ENCODE measurements around the gene SUCNR1. TPM values are rescaled to one million over a fixed set of nuclear protein-coding genes. Genes with fewer than 3 reads are reported as not detected.
"Not testable (repeated sequence)": the region's sequence is repeated elsewhere in the genome, so short reads cannot be mapped to it uniquely, and the experiment has no call there.

The SUCNR1 gene
- total RNA-seq, 1 experiment from 2014 or later, result not detected

DNA sequence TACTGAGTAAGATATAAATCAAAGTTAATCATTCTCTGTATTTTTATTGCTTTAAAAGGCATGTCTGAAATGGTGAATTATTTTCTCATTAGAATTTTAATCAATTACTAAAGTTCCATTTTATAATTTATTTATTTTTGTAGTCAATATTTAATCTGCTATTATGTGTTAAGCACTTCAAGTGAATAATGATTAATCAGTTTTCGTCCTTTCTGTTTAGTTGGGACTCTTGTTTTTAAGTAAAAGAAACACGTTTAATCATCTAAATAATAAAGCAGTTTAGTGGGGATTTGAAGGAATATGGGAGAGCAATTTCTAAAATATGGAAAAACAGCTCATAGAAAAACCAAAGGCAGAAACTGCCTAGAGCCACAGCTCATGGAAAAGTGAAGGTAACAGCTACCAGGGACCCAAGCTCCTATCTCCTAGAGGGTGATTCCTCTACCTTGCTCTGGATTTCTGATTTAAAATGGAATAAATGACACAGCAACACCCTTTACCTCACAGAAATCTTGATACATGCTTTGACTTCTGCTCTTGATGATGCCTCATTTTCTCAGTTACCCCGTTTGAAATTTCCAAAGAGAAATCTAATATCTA, 28.0 kb upstream of the SUCNR1 start:
- Histone ChIP-seq H3K36me3 (ENCODE audit: insufficient read depth, low read length) (no peaks in the 10 kb centered on the region), H4K20me1 (ENCODE audit: insufficient read depth, low read depth, low read length) (no peaks in the 10 kb centered on the region), H3K4me2 (ENCODE audit: low read depth, low read length, poor library complexity, severe bottlenecking) (no peak overlapping the region), H3K9ac (ENCODE audit: low read length) (no peak overlapping the region), H2AFZ (ENCODE audit: low read length) (no peak overlapping the region), H3K27ac (ENCODE audit: low read length) (no peak overlapping the region), H3K27me3 (ENCODE audit: low read length) (no peaks in the 10 kb centered on the region), H3K79me2 (ENCODE audit: low read length) (no peaks in the 10 kb centered on the region), H3K9me2 (replicated peaks; ENCODE audit: insufficient read depth, low read length) (no peaks in the 10 kb centered on the region), H3K4me3 (ENCODE audit: low read length) (no peak overlapping the region), H3K4me1 (ENCODE audit: low read length) (peaks cover 4% of the 10 kb centered on the region), H3K9me3 (ENCODE audit: low read length) (no peaks in the 10 kb centered on the region)
- DNase-seq, result no peak

DNA sequence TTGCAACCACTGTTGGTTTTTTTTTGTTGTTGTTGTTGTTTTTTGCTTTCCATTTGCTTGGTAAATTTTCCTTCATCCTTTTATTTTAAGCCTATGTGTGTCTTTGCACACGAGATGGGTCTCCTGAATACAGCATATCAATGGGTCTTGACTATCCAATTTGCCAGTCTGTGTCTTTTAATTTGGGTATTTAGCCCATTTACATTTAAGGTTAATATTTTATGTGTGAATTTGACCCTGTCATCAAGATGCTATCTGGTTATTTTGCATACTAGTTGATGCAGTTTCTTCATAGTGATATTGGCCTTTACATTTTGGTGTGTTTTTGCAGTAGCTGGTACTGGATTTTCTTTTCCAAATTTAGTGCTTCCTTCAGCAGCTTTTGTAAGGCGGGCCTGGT, 23.4 kb upstream of the SUCNR1 start:
- H3K9me2 ChIP-seq (replicated peaks; ENCODE audit: insufficient read depth, low read length); H4K20me1 ChIP-seq (ENCODE audit: insufficient read depth, low read depth, low read length); H3K9me3 ChIP-seq (ENCODE audit: low read length); H3K4me2 ChIP-seq (ENCODE audit: low read depth, low read length, poor library complexity, severe bottlenecking); H2AFZ ChIP-seq (ENCODE audit: low read length); H3K36me3 ChIP-seq (ENCODE audit: insufficient read depth, low read length); H3K27me3 ChIP-seq (ENCODE audit: low read length); H3K27ac ChIP-seq (ENCODE audit: low read length); H3K79me2 ChIP-seq (ENCODE audit: low read length); H3K4me3 ChIP-seq (ENCODE audit: low read length); H3K4me1 ChIP-seq (ENCODE audit: low read length); H3K9ac ChIP-seq (ENCODE audit: low read length); DNase-seq: not testable (repeated sequence)

DNA sequence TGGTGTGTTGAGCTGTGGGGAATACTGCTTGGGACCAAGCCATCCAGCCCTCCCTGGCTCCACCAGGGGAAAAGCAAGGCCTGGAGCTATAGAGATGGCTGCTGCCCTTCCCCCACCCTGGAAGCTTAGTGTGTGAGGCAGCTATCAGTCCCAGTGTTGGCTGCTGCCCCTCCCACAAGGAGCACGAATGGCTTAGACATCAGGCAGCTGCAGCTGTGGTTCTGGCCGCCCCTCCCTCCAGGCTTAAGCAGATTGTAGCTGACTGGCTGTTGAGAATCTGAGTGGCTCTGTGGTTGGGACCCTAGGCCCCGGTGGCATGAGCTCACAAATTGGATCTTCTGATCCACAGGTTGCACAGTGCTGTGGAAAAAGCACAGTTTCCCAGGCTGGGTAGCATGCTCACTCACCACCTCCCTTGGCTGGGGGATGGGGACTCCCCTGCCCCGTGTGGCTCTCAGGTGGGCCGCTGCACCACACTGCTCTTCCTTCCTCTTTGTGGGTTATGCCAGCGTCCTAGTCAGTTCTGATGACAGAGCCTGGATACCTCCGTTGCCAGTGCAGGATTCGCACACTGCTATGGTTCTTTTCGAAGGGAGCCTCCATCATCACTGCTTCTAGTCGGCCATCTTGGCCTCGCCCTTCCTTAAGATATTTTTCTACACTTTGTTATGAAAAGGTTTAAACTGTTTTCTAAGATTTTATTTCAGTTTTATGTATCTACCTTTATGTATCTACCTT, 21.2 kb upstream of the SUCNR1 start:
- Histone ChIP-seq H3K9me3 (ENCODE audit: low read length) (no peaks in the 10 kb centered on the region), H3K27me3 (ENCODE audit: low read length) (no peaks in the 10 kb centered on the region), H4K20me1 (ENCODE audit: insufficient read depth, low read depth, low read length) (no peaks in the 10 kb centered on the region), H3K9ac (ENCODE audit: low read length) (no peak overlapping the region), H3K36me3 (ENCODE audit: insufficient read depth, low read length) (no peaks in the 10 kb centered on the region), H3K79me2 (ENCODE audit: low read length) (no peaks in the 10 kb centered on the region), H3K4me1 (ENCODE audit: low read length) (no peaks in the 10 kb centered on the region), H3K9me2 (replicated peaks; ENCODE audit: insufficient read depth, low read length) (no peaks in the 10 kb centered on the region), H3K4me3 (ENCODE audit: low read length) (no peak overlapping the region), H2AFZ (ENCODE audit: low read length) (no peak overlapping the region), H3K4me2 (ENCODE audit: low read depth, low read length, poor library complexity, severe bottlenecking) (no peak overlapping the region), H3K27ac (ENCODE audit: low read length) (no peak overlapping the region)
- no peak for DNase-seq

DNA sequence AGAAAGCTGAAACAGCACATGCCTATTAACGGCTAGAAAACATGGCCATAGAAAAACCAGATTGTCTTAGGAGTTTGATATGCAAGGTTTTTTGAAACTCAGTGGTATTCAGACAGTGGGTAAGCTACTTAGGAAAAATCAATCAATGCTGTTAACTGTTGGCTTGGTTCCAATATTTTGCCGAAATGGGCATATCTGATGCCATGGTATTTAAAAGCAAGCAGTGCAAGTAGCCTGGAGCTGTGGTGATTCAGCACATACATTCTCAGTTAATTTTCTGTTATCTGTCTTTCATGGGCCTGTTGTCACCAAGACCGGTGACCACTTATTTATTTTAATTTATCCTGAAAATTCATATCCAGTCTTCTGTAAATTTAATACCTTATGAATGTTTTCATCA, 17.3 kb upstream of the SUCNR1 start:
- H3K79me2 ChIP-seq (ENCODE audit: low read length), result no peaks in the 10 kb centered on the region
- H3K9ac ChIP-seq (ENCODE audit: low read length), result no peak overlapping the region
- no peaks in the 10 kb centered on the region for H3K36me3 ChIP-seq (ENCODE audit: insufficient read depth, low read length)
- no peaks in the 10 kb centered on the region for H4K20me1 ChIP-seq (ENCODE audit: insufficient read depth, low read depth, low read length)
- no peaks in the 10 kb centered on the region for H3K9me3 ChIP-seq (ENCODE audit: low read length)
- no peak overlapping the region for H3K27ac ChIP-seq (ENCODE audit: low read length)
- DNase-seq, result no peak
- H3K4me1 ChIP-seq (ENCODE audit: low read length), result no peaks in the 10 kb centered on the region
- no peak overlapping the region for H3K4me3 ChIP-seq (ENCODE audit: low read length)
- no peaks in the 10 kb centered on the region for H3K27me3 ChIP-seq (ENCODE audit: low read length)
- no peaks in the 10 kb centered on the region for H3K9me2 ChIP-seq (replicated peaks; ENCODE audit: insufficient read depth, low read length)
- no peak overlapping the region for H3K4me2 ChIP-seq (ENCODE audit: low read depth, low read length, poor library complexity, severe bottlenecking)
- no peak overlapping the region for H2AFZ ChIP-seq (ENCODE audit: low read length)

DNA sequence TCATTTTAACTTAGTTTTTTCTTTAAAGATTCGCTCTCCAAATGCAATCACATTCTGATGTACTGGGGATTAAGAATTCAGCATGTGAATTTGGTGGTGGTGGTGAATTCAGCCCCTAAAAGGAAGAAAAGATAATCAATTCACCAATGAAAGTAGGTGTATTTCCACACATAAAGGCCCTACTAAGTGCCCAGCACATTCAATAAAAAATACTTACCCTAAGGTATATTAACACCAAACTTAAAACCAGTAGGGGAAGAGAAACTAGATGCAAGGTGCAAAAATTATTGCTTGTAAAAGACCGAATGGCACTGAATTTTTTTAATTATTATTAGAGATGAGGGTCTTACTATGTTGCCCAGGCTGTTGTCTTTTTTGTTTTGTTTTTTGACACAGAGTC, 16.8 kb upstream of the SUCNR1 start:
- no peaks in the 10 kb centered on the region for H4K20me1 ChIP-seq (ENCODE audit: insufficient read depth, low read depth, low read length)
- H3K79me2 ChIP-seq (ENCODE audit: low read length), result no peaks in the 10 kb centered on the region
- H3K27ac ChIP-seq (ENCODE audit: low read length), result no peak overlapping the region
- no peak overlapping the region for H3K9ac ChIP-seq (ENCODE audit: low read length)
- H2AFZ ChIP-seq (ENCODE audit: low read length), result no peak overlapping the region
- no peaks in the 10 kb centered on the region for H3K9me2 ChIP-seq (replicated peaks; ENCODE audit: insufficient read depth, low read length)
- H3K27me3 ChIP-seq (ENCODE audit: low read length), result no peaks in the 10 kb centered on the region
- H3K4me2 ChIP-seq (ENCODE audit: low read depth, low read length, poor library complexity, severe bottlenecking), result no peak overlapping the region
- H3K4me3 ChIP-seq (ENCODE audit: low read length), result no peak overlapping the region
- H3K9me3 ChIP-seq (ENCODE audit: low read length), result no peaks in the 10 kb centered on the region
- H3K4me1 ChIP-seq (ENCODE audit: low read length), result no peaks in the 10 kb centered on the region
- H3K36me3 ChIP-seq (ENCODE audit: insufficient read depth, low read length), result no peaks in the 10 kb centered on the region
- DNase-seq, result no peak

DNA sequence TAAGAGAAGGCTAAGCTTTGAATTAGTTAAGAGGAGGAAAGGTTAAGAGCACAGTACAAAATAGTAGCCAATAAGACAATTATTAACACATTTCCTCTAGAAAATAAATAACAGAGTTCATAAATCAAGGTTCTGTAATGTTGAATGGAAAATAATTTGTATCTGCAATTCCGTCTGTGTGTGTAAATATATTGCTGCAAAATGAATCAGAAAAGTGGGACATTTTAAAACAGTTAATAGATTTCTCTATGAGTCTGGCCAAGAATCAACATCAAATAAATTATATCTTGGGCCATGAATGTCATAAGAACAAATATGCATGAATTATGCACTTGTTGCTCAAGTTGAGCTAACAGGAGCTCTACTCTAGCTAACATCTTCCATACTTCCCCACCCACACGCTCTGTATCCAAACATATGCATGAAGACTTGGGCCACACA, 14.2 kb upstream of the SUCNR1 start:
- H4K20me1 ChIP-seq (ENCODE audit: insufficient read depth, low read depth, low read length), result no peaks in the 10 kb centered on the region
- H3K9me3 ChIP-seq (ENCODE audit: low read length), result no peaks in the 10 kb centered on the region
- H3K79me2 ChIP-seq (ENCODE audit: low read length), result no peaks in the 10 kb centered on the region
- no peaks in the 10 kb centered on the region for H3K9me2 ChIP-seq (replicated peaks; ENCODE audit: insufficient read depth, low read length)
- no peaks in the 10 kb centered on the region for H3K27me3 ChIP-seq (ENCODE audit: low read length)
- no peak overlapping the region for H3K27ac ChIP-seq (ENCODE audit: low read length)
- H3K36me3 ChIP-seq (ENCODE audit: insufficient read depth, low read length), result no peaks in the 10 kb centered on the region
- H3K4me2 ChIP-seq (ENCODE audit: low read depth, low read length, poor library complexity, severe bottlenecking), result no peak overlapping the region
- no peak overlapping the region for H3K4me3 ChIP-seq (ENCODE audit: low read length)
- no peak overlapping the region for H3K9ac ChIP-seq (ENCODE audit: low read length)
- no peak overlapping the region for H2AFZ ChIP-seq (ENCODE audit: low read length)
- no peak for DNase-seq
- H3K4me1 ChIP-seq (ENCODE audit: low read length), result no peaks in the 10 kb centered on the region

DNA sequence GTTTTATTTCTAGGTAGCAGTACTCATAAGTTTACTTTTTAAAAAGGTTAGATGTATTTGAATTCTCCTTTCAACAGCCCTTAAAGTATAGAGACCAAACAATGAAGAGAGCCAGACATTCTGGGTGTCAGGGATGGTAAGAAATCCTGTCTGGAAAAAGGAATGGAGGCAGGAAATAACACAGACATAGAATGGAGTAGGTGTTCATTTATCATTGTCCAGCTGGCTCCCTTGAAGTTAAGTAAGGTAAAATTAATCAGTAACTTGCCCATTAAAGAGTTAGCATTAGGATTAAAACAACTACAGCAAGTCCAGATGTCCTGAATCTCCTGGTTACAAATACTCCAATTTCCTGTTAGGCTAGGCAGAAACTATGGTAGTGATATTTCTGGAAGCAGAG, 13.5 kb upstream of the SUCNR1 start:
- no peak for DNase-seq
- Histone ChIP-seq H3K9me3 (ENCODE audit: low read length) (no peaks in the 10 kb centered on the region), H3K4me2 (ENCODE audit: low read depth, low read length, poor library complexity, severe bottlenecking) (no peak overlapping the region), H3K36me3 (ENCODE audit: insufficient read depth, low read length) (no peaks in the 10 kb centered on the region), H4K20me1 (ENCODE audit: insufficient read depth, low read depth, low read length) (no peaks in the 10 kb centered on the region), H3K79me2 (ENCODE audit: low read length) (no peaks in the 10 kb centered on the region), H3K9me2 (replicated peaks; ENCODE audit: insufficient read depth, low read length) (no peaks in the 10 kb centered on the region), H3K4me3 (ENCODE audit: low read length) (no peak overlapping the region), H3K27me3 (ENCODE audit: low read length) (no peaks in the 10 kb centered on the region), H2AFZ (ENCODE audit: low read length) (no peak overlapping the region), H3K9ac (ENCODE audit: low read length) (no peak overlapping the region), H3K27ac (ENCODE audit: low read length) (no peak overlapping the region), H3K4me1 (ENCODE audit: low read length) (no peaks in the 10 kb centered on the region)

DNA sequence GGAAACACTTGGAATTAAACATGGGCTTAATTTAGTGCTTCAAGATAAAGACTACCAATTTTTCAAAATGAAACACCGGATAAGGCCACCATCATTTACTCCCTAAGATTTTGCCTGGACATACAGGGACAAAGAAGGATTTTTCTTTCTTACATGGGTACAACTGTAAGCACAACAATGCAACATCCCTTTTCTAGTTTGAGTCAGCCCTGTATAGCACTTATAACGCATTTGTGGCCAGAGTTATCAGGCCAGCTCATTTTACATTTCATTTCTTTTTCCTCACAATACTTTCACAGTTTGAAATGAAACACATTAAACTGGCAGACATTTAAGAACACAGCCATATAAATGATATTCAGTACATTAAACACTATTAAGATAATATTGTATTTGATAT, 9.8 kb upstream of the SUCNR1 start:
- Histone ChIP-seq H3K79me2 (ENCODE audit: low read length) (no peaks in the 10 kb centered on the region), H2AFZ (ENCODE audit: low read length) (no peak overlapping the region), H3K4me2 (ENCODE audit: low read depth, low read length, poor library complexity, severe bottlenecking) (no peak overlapping the region), H3K4me3 (ENCODE audit: low read length) (no peak overlapping the region), H4K20me1 (ENCODE audit: insufficient read depth, low read depth, low read length) (no peaks in the 10 kb centered on the region), H3K4me1 (ENCODE audit: low read length) (no peaks in the 10 kb centered on the region), H3K27me3 (ENCODE audit: low read length) (no peaks in the 10 kb centered on the region), H3K9ac (ENCODE audit: low read length) (no peak overlapping the region), H3K27ac (ENCODE audit: low read length) (no peak overlapping the region), H3K9me2 (replicated peaks; ENCODE audit: insufficient read depth, low read length) (no peaks in the 10 kb centered on the region), H3K9me3 (ENCODE audit: low read length) (no peaks in the 10 kb centered on the region), H3K36me3 (ENCODE audit: insufficient read depth, low read length) (no peaks in the 10 kb centered on the region)
- DNase-seq, result no peak

All from Karpas-422 (cell line).